Kidney (tissue), 14 donors: ENCODE data around the gene PRSS1. TPM values are rescaled to one million over a fixed set of nuclear protein-coding genes. Genes with fewer than 3 reads are reported as not detected.
"Not testable (repeated sequence)": the region's sequence is repeated elsewhere in the genome, so short reads cannot be mapped to it uniquely, and the experiment has no call there.

ENCODE experiments used
- DNase-seq, 5 donors: peaks; one replicate each; pipeline ENCODE4 v3.0.0-alpha.2; 2013 to 2020
- FAIRE-seq: peaks from 2 replicates; lab custom pipeline; 2012; peaks lifted over from hg19 to GRCh38; lab: Jason Lieb, UNC
- H3K27ac ChIP-seq, 2 donors: one replicate each; pipeline ENCODE4 v1.7.0; 2013; ENCODE audit warnings: low read depth in 2 of 2, low read length in 2 of 2, inconsistent platforms in 1 of 2
- H3K27me3 ChIP-seq: one replicate; pipeline ENCODE4 v1.7.1; 2013; ENCODE audit warnings: low read length, inconsistent platforms; ENCODE audit not compliant: control insufficient read depth, insufficient read depth
- H3K36me3 ChIP-seq, 3 donors: one replicate each; pipeline versions ENCODE4 v1.7.0 to v1.7.1; 2013; ENCODE audit warnings: low read length in 3 of 3, control low read depth in 1 of 3, inconsistent platforms in 1 of 3; ENCODE audit not compliant: insufficient read depth in 3 of 3, control insufficient read depth in 2 of 3
- H3K4me1 ChIP-seq, 3 donors: one replicate each; pipeline versions ENCODE4 v1.7.0 to v1.7.1; 2013; ENCODE audit warnings: low read length in 3 of 3, inconsistent platforms in 1 of 3, low read depth in 1 of 3; ENCODE audit not compliant: control insufficient read depth in 2 of 3, insufficient read depth in 2 of 3
- H3K4me3 ChIP-seq, 3 donors: one replicate each; pipeline versions ENCODE4 v1.7.0 to v1.8.1; 2013; ENCODE audit warnings: low read length in 3 of 3, control low read depth in 1 of 3, inconsistent platforms in 1 of 3
- H3K9ac ChIP-seq, 3 donors: one replicate each; pipeline versions ENCODE4 v1.7.0 to v1.7.1; 2013; ENCODE audit warnings: low read length in 3 of 3, control low read depth in 1 of 3, inconsistent platforms in 1 of 3
- H3K9me3 ChIP-seq, 3 donors: one replicate each; pipeline versions ENCODE4 v1.7.0 to v1.7.1; 2013; ENCODE audit warnings: low read length in 3 of 3, control low read depth in 1 of 3, inconsistent platforms in 1 of 3; ENCODE audit not compliant: control insufficient read depth in 2 of 3, insufficient read depth in 1 of 3
- CTCF ChIP-seq: IDR thresholded peaks from 3 replicates; pipeline ENCODE4 v1.5.1; 2012; ENCODE audit warnings: mild to moderate bottlenecking, moderate library complexity, borderline replicate concordance; ENCODE audit not compliant: insufficient read depth; ENCODE audit errors: extremely low read depth
- intact Hi-C: fragments of 100-400 bp; cut with DNase I; formaldehyde crosslinking; loops from one replicate; pipeline ENCODE4 v1.11.1; 2022
- polyA plus RNA-seq: library from polyadenylated mRNA; stranded (reverse); fragments of 350-450 nt; fragmentation: Illumina TruSeq; extraction: RNeasy Lipid Tissue Mini Kit (QIAGEN cat#74804); gene quantifications from one replicate; pipeline ENCODE4 v1.2.3, GENCODE V29; 2014; ENCODE audit warnings: low read depth, low replicate concordance; ENCODE audit not compliant: insufficient read depth
- total RNA-seq: library from RNA; stranded (reverse); fragmentation: NEBNext Ultra II Directional; extraction: Animal tissue kit (Norgen Biotek cat#: 25700); gene quantifications from one replicate; pipeline ENCODE4 v1.2.1, GENCODE V29; 2021
- donor health status: control.
- donor health status: control.
- donor health status: control.
- donor health status: control.
- donor health status: control.
- donor health status: DM: yes; HTN: yes; CAD: no.
- donor health status: Normal renal cell carcinoma (clear cell type).

Gene PRSS1
- total and polyA plus RNA-seq, 2 donors from 2014 or later = not detected

DNA sequence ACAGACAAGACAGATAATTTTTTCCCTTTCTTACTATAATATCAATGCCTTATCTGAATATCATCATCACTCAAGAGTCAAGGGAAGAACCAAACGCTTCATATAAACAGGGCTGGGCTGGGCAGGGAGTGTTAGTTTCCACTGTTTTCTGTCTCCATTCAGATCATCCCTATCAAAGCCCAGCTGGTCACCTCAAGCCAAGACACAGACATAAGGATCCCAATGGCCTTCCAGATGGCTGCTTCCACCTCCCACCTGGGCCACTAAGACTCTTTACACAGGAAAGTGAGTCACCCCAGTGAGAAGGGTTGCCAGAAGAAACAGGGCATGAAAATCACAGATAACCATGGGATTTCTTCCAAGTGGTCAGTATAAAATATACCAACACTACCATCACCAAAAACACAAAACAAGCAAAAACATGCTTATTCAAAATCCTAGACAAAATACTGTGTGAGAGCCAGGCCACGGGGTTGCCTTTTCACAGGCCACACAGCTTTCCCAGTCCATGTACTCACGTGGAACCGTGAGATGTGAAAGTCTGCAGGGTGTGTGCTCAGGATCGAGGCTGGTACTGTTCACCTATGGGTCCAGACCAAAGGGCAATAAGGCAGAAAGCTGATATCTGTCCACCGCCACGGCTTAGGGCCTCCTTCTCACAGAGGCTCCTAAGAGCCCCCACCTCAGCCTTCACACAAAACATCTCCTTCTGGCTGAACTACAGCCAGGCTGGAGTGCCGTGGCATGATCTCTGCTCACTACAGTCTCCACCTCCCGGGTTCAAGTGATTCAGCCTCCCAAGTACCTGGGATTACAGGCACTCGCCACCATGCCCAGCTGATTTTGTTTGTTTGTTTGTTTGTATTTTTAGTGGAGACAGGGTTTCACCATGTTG is 5.7 kb downstream of the PRSS1 start:
- no peak for TF ChIP-seq CTCF
- Histone ChIP-seq H3K4me1 (no peaks in the 10 kb centered on the region), H3K27me3 (no peaks in the 10 kb centered on the region), H3K9ac (no peak overlapping the region), H3K36me3 (no peaks in the 10 kb centered on the region), H3K27ac (no peak overlapping the region), H3K4me3 (no peak overlapping the region), H3K9me3 (no peaks in the 10 kb centered on the region)
- FAIRE-seq (no peak), DNase-seq (no peak)
- intact Hi-C loops = no loop called here

DNA sequence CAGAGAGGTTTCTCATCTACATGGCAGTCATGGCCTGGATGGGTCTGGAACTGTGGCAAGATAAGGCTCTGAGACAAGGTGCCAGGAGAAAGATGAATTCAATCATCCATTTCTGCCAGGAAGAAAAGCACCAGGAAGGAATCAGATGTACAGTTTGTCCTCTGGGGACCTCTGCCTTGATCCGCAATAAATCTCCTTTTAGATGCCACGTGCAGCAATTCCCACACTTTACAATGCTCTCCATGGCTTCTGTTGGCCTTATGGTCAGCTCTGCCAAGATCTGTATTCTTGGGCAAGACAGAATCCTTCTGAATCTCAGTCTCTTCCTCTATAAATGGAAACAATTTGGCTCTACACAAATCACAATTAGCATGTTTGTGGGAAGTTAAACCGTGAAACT is 9.0 kb downstream of the PRSS1 start:
- FAIRE-seq, H3K27ac ChIP-seq, DNase-seq, H3K4me1 ChIP-seq, intact Hi-C loops, H3K9me3 ChIP-seq, H3K36me3 ChIP-seq, H3K27me3 ChIP-seq, H3K9ac ChIP-seq, H3K4me3 ChIP-seq: not testable (repeated sequence)

DNA sequence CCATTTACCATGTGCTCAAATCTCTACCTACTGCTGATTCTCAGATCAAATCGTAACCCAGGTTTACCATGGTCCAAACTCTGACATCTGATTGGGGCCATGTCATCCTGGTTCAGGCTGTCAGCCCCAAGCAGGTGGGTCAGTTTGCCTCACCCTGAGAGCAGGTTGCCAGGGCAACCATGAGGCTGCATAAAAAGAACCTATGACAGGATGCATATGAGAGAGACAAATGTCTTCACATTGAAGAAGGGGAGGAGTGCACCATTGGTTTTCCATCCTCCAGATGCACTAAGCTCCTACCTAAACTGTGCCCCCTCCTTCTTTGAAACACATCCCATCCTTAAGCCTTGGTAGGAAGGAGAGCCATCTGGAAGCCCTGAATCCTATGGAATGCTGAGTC is 10.2 kb downstream of the PRSS1 start:
- Histone ChIP-seq H3K27ac (no peak overlapping the region), H3K4me3 (no peak overlapping the region), H3K4me1 (no peaks in the 10 kb centered on the region), H3K9ac (no peak overlapping the region), H3K36me3 (no peaks in the 10 kb centered on the region), H3K27me3 (no peaks in the 10 kb centered on the region), H3K9me3 (no peaks in the 10 kb centered on the region)
- no peak for DNase-seq
- intact Hi-C loops = no loop called here
- FAIRE-seq = no peak
- no peak for TF ChIP-seq CTCF

DNA sequence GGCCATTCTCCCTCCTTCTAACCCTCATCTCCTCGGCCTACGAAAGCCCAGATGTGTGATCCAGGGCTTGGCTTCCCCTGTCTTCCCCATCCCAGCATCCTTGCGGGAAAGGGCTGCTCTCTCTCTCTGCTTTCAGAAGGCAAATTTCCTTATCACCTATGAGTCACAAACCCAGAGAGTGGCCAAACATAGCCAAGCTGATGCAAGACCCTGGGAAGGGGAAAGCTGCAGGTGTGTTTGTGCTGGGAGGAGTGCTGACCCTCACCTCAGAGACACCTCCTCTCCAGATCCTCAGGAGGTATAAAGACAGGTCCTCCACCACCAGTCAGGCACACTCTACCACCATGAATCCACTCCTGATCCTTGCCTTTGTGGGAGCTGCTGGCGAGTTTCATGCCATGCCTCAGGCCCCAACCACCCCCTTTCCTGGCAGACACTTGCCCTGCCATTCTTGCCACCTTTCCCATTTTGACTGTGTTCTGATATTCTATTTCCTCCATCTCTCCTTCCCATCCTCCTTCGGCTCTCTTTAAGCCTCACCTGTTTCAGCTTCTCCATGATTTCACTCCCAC is 10.9 kb downstream of the PRSS1 start:
- Histone ChIP-seq H3K27ac (no peak overlapping the region), H3K27me3 (no peaks in the 10 kb centered on the region), H3K9me3 (no peaks in the 10 kb centered on the region), H3K4me3 (no peak overlapping the region), H3K4me1 (no peaks in the 10 kb centered on the region), H3K36me3 (no peaks in the 10 kb centered on the region), H3K9ac (no peak overlapping the region)
- no peak for FAIRE-seq
- TF ChIP-seq CTCF = no peak
- no peak for DNase-seq
- intact Hi-C loops = no loop called here

GRCh38 chr7:142761606-142762005 is 12.3 kb downstream of the PRSS1 start:
- H3K27ac ChIP-seq, H3K4me1 ChIP-seq, intact Hi-C loops, FAIRE-seq, H3K9ac ChIP-seq, DNase-seq, H3K4me3 ChIP-seq, H3K9me3 ChIP-seq, H3K36me3 ChIP-seq, H3K27me3 ChIP-seq: not testable (repeated sequence)
